ENCODE data around the gene TOX2. TPM values are rescaled to one million over a fixed set of nuclear protein-coding genes. Genes with fewer than 3 reads are reported as not detected.

TOX2 gene
- total RNA-seq, 1 donor from 2014 or later: 5.0 TPM

GRCh38 chr20:44071526-44072111 is 157.0 kb downstream of the TOX2 start:
- H3K36me3 Mint-ChIP-seq (ENCODE audit: low read depth, unreplicated experiment): no peaks in the 10 kb centered on the region
- peaks cover 13% of the 10 kb centered on the region for H3K4me1 Mint-ChIP-seq (ENCODE audit: unreplicated experiment)
- DNase-seq (ENCODE audit: low spot score): no peak
- no peak overlapping the region for H3K4me3 Mint-ChIP-seq (ENCODE audit: unreplicated experiment)
- H3K27ac Mint-ChIP-seq (ENCODE audit: unreplicated experiment): no peak overlapping the region
- H3K9me3 Mint-ChIP-seq (ENCODE audit: unreplicated experiment): no peaks in the 10 kb centered on the region
- TF ChIP-seq, protein P1, sequence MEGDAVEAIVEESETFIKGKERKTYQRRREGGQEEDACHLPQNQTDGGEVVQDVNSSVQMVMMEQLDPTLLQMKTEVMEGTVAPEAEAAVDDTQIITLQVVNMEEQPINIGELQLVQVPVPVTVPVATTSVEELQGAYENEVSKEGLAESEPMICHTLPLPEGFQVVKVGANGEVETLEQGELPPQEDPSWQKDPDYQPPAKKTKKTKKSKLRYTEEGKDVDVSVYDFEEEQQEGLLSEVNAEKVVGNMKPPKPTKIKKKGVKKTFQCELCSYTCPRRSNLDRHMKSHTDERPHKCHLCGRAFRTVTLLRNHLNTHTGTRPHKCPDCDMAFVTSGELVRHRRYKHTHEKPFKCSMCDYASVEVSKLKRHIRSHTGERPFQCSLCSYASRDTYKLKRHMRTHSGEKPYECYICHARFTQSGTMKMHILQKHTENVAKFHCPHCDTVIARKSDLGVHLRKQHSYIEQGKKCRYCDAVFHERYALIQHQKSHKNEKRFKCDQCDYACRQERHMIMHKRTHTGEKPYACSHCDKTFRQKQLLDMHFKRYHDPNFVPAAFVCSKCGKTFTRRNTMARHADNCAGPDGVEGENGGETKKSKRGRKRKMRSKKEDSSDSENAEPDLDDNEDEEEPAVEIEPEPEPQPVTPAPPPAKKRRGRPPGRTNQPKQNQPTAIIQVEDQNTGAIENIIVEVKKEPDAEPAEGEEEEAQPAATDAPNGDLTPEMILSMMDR (IDR thresholded peaks at IDR 0.05; ENCODE audit: unreplicated experiment): no peak
- H3K27me3 Mint-ChIP-seq (ENCODE audit: unreplicated experiment): peaks cover 3% of the 10 kb centered on the region

DNA sequence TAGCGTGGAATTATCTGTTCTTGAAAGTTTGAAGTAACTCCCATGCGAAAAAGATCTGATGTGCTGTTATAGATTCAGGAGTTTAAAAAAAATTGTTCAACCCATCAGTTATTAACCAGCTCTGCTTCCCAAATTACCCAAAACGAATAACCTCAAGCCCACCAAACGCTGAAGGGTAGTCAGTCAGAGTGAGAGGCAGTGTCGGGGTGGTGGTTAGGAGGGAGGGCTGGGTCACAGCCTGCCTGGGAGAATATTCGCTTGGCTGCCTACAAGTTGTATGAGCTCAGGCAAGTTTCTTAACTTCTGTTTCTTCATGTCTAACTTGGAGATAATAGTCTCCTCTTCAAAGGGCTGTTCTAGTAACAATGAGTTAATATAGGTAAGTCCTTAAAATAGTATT is 157.7 kb downstream of the TOX2 start:
- no peaks in the 10 kb centered on the region for H3K9me3 Mint-ChIP-seq (ENCODE audit: unreplicated experiment)
- DNase-seq (ENCODE audit: low spot score): no peak
- H3K27me3 Mint-ChIP-seq (ENCODE audit: unreplicated experiment): peaks cover 1% of the 10 kb centered on the region
- H3K36me3 Mint-ChIP-seq (ENCODE audit: low read depth, unreplicated experiment): no peaks in the 10 kb centered on the region
- TF ChIP-seq, protein P1 (IDR thresholded peaks at IDR 0.05; ENCODE audit: unreplicated experiment): no peak
- no peak overlapping the region for H3K27ac Mint-ChIP-seq (ENCODE audit: unreplicated experiment)
- H3K4me1 Mint-ChIP-seq (ENCODE audit: unreplicated experiment): peaks cover 13% of the 10 kb centered on the region
- H3K4me3 Mint-ChIP-seq (ENCODE audit: unreplicated experiment): no peak overlapping the region

- peaks cover 13% of the 10 kb centered on the region for H3K4me1 Mint-ChIP-seq (ENCODE audit: unreplicated experiment)
- no peak overlapping the region for H3K27ac Mint-ChIP-seq (ENCODE audit: unreplicated experiment)
- DNase-seq (ENCODE audit: low spot score): no peak
- H3K4me3 Mint-ChIP-seq (ENCODE audit: unreplicated experiment): no peak overlapping the region
- TF ChIP-seq, protein P1 (IDR thresholded peaks at IDR 0.05; ENCODE audit: unreplicated experiment): no peak
- no peaks in the 10 kb centered on the region for H3K36me3 Mint-ChIP-seq (ENCODE audit: low read depth, unreplicated experiment)
- H3K27me3 Mint-ChIP-seq (ENCODE audit: unreplicated experiment): peaks cover 1% of the 10 kb centered on the region
- H3K9me3 Mint-ChIP-seq (ENCODE audit: unreplicated experiment): no peaks in the 10 kb centered on the region
Observed at GRCh38 chr20:44073011-44073674, 158.5 kb downstream of the TOX2 start.

GRCh38 chr20:44073675-44074071 is 159.0 kb downstream of the TOX2 start:
- peaks cover 13% of the 10 kb centered on the region for H3K4me1 Mint-ChIP-seq (ENCODE audit: unreplicated experiment)
- no peaks in the 10 kb centered on the region for H3K9me3 Mint-ChIP-seq (ENCODE audit: unreplicated experiment)
- H3K27me3 Mint-ChIP-seq (ENCODE audit: unreplicated experiment): peaks cover 1% of the 10 kb centered on the region
- H3K27ac Mint-ChIP-seq (ENCODE audit: unreplicated experiment): no peak overlapping the region
- no peak overlapping the region for H3K4me3 Mint-ChIP-seq (ENCODE audit: unreplicated experiment)
- no peak for DNase-seq (ENCODE audit: low spot score)
- H3K36me3 Mint-ChIP-seq (ENCODE audit: low read depth, unreplicated experiment): no peaks in the 10 kb centered on the region
- TF ChIP-seq, protein P1 (IDR thresholded peaks at IDR 0.05; ENCODE audit: unreplicated experiment): no peak

Data from endothelial cell (in vitro differentiated cells).